ENCODE measurements around the gene SCN5A.

Gene SCN5A

GRCh38 chr3:38618343-38618742 lies 31.1 kb downstream of the SCN5A start:
- Histone ChIP-seq H3K9me3 (ENCODE audit: low read length) (no peaks in the 10 kb centered on the region), H3K36me3 (ENCODE audit: insufficient read depth, low read length) (no peaks in the 10 kb centered on the region), H3K27me3 (ENCODE audit: control insufficient read depth in 1 of 2, insufficient read depth in 2 of 2, low read length in 2 of 2) (no peaks in the 10 kb centered on the region), H3K4me1 (ENCODE audit: insufficient read depth, low read length) (no peaks in the 10 kb centered on the region), H3K27ac (ENCODE audit: low read depth, low read length) (no peak overlapping the region), H3K4me3 (ENCODE audit: low read depth in 1 of 2, low read length in 2 of 2) (no peak overlapping the region), H3K9ac (ENCODE audit: low read length) (no peak overlapping the region)

GRCh38 chr3:38617586-38617985 lies 31.9 kb downstream of the SCN5A start:
- H3K27ac ChIP-seq (ENCODE audit: low read depth, low read length) = no peak overlapping the region
- no peaks in the 10 kb centered on the region for H3K9me3 ChIP-seq (ENCODE audit: low read length)
- no peaks in the 10 kb centered on the region for H3K36me3 ChIP-seq (ENCODE audit: insufficient read depth, low read length)
- no peaks in the 10 kb centered on the region for H3K4me1 ChIP-seq (ENCODE audit: insufficient read depth, low read length)
- no peak overlapping the region for H3K4me3 ChIP-seq (ENCODE audit: low read depth in 1 of 2, low read length in 2 of 2)
- H3K9ac ChIP-seq (ENCODE audit: low read length) = no peak overlapping the region
- H3K27me3 ChIP-seq (ENCODE audit: control insufficient read depth in 1 of 2, insufficient read depth in 2 of 2, low read length in 2 of 2) = no peaks in the 10 kb centered on the region

GRCh38 chr3:38617137-38617536 lies 32.4 kb downstream of the SCN5A start:
- Histone ChIP-seq H3K4me1 (ENCODE audit: insufficient read depth, low read length) (no peaks in the 10 kb centered on the region), H3K9ac (ENCODE audit: low read length) (no peak overlapping the region), H3K27ac (ENCODE audit: low read depth, low read length) (no peak overlapping the region), H3K27me3 (ENCODE audit: control insufficient read depth in 1 of 2, insufficient read depth in 2 of 2, low read length in 2 of 2) (no peaks in the 10 kb centered on the region), H3K4me3 (ENCODE audit: low read depth in 1 of 2, low read length in 2 of 2) (no peak overlapping the region), H3K9me3 (ENCODE audit: low read length) (no peaks in the 10 kb centered on the region), H3K36me3 (ENCODE audit: insufficient read depth, low read length) (no peaks in the 10 kb centered on the region)

GRCh38 chr3:38616658-38617057 lies 32.8 kb downstream of the SCN5A start:
- no peaks in the 10 kb centered on the region for H3K36me3 ChIP-seq (ENCODE audit: insufficient read depth, low read length)
- no peaks in the 10 kb centered on the region for H3K9me3 ChIP-seq (ENCODE audit: low read length)
- no peak overlapping the region for H3K27ac ChIP-seq (ENCODE audit: low read depth, low read length)
- no peak overlapping the region for H3K4me3 ChIP-seq (ENCODE audit: low read depth in 1 of 2, low read length in 2 of 2)
- H3K4me1 ChIP-seq (ENCODE audit: insufficient read depth, low read length) = no peaks in the 10 kb centered on the region
- no peaks in the 10 kb centered on the region for H3K27me3 ChIP-seq (ENCODE audit: control insufficient read depth in 1 of 2, insufficient read depth in 2 of 2, low read length in 2 of 2)
- no peak overlapping the region for H3K9ac ChIP-seq (ENCODE audit: low read length)

- no peak overlapping the region for H3K27ac ChIP-seq (ENCODE audit: low read depth, low read length)
Measured at GRCh38 chr3:38616111-38616510, 33.4 kb downstream of the SCN5A start.

GRCh38 chr3:38614651-38615352 lies 34.7 kb downstream of the SCN5A start:
- no peak overlapping the region for H3K4me3 ChIP-seq (ENCODE audit: low read depth in 1 of 2, low read length in 2 of 2)
- H3K27ac ChIP-seq (ENCODE audit: low read depth, low read length) = no peak overlapping the region
- no peaks in the 10 kb centered on the region for H3K9me3 ChIP-seq (ENCODE audit: low read length)
- no peaks in the 10 kb centered on the region for H3K36me3 ChIP-seq (ENCODE audit: insufficient read depth, low read length)
- H3K27me3 ChIP-seq (ENCODE audit: control insufficient read depth in 1 of 2, insufficient read depth in 2 of 2, low read length in 2 of 2) = no peaks in the 10 kb centered on the region
- no peaks in the 10 kb centered on the region for H3K4me1 ChIP-seq (ENCODE audit: insufficient read depth, low read length)
- H3K9ac ChIP-seq (ENCODE audit: low read length) = no peak overlapping the region

More at GRCh38 chr3:38616111-38616510, 33.4 kb downstream of the SCN5A start:
- no peak overlapping the region for H3K9ac ChIP-seq (ENCODE audit: low read length)
- no peaks in the 10 kb centered on the region for H3K4me1 ChIP-seq (ENCODE audit: insufficient read depth, low read length)
- H3K9me3 ChIP-seq (ENCODE audit: low read length) = no peaks in the 10 kb centered on the region
- no peaks in the 10 kb centered on the region for H3K36me3 ChIP-seq (ENCODE audit: insufficient read depth, low read length)
- no peaks in the 10 kb centered on the region for H3K27me3 ChIP-seq (ENCODE audit: control insufficient read depth in 1 of 2, insufficient read depth in 2 of 2, low read length in 2 of 2)
- H3K4me3 ChIP-seq (ENCODE audit: low read depth in 1 of 2, low read length in 2 of 2) = no peak overlapping the region

GRCh38 chr3:38614091-38614490 lies 35.4 kb downstream of the SCN5A start:
- Histone ChIP-seq H3K36me3 (ENCODE audit: insufficient read depth, low read length) (no peaks in the 10 kb centered on the region), H3K9me3 (ENCODE audit: low read length) (no peaks in the 10 kb centered on the region), H3K4me3 (ENCODE audit: low read depth in 1 of 2, low read length in 2 of 2) (no peak overlapping the region), H3K27me3 (ENCODE audit: control insufficient read depth in 1 of 2, insufficient read depth in 2 of 2, low read length in 2 of 2) (no peaks in the 10 kb centered on the region), H3K9ac (ENCODE audit: low read length) (no peak overlapping the region), H3K4me1 (ENCODE audit: insufficient read depth, low read length) (no peaks in the 10 kb centered on the region), H3K27ac (ENCODE audit: low read depth, low read length) (no peak overlapping the region)

- Histone ChIP-seq H3K4me1 (ENCODE audit: insufficient read depth, low read length) (no peaks in the 10 kb centered on the region), H3K4me3 (ENCODE audit: low read depth in 1 of 2, low read length in 2 of 2) (no peak overlapping the region), H3K27me3 (ENCODE audit: control insufficient read depth in 1 of 2, insufficient read depth in 2 of 2, low read length in 2 of 2) (no peaks in the 10 kb centered on the region), H3K9ac (ENCODE audit: low read length) (no peak overlapping the region), H3K27ac (ENCODE audit: low read depth, low read length) (no peak overlapping the region), H3K36me3 (ENCODE audit: insufficient read depth, low read length) (no peaks in the 10 kb centered on the region), H3K9me3 (ENCODE audit: low read length) (no peaks in the 10 kb centered on the region)
Measured at GRCh38 chr3:38613426-38613825, 36.1 kb downstream of the SCN5A start.

GRCh38 chr3:38611866-38612265 lies 37.6 kb downstream of the SCN5A start:
- no peak overlapping the region for H3K27ac ChIP-seq (ENCODE audit: low read depth, low read length)
- no peak overlapping the region for H3K9ac ChIP-seq (ENCODE audit: low read length)
- H3K9me3 ChIP-seq (ENCODE audit: low read length) = no peaks in the 10 kb centered on the region
- no peak overlapping the region for H3K4me3 ChIP-seq (ENCODE audit: low read depth in 1 of 2, low read length in 2 of 2)
- H3K36me3 ChIP-seq (ENCODE audit: insufficient read depth, low read length) = no peaks in the 10 kb centered on the region
- no peaks in the 10 kb centered on the region for H3K27me3 ChIP-seq (ENCODE audit: control insufficient read depth in 1 of 2, insufficient read depth in 2 of 2, low read length in 2 of 2)
- no peaks in the 10 kb centered on the region for H3K4me1 ChIP-seq (ENCODE audit: insufficient read depth, low read length)

- no peaks in the 10 kb centered on the region for H3K36me3 ChIP-seq (ENCODE audit: insufficient read depth, low read length)
- no peak overlapping the region for H3K27ac ChIP-seq (ENCODE audit: low read depth, low read length)
- no peaks in the 10 kb centered on the region for H3K27me3 ChIP-seq (ENCODE audit: control insufficient read depth in 1 of 2, insufficient read depth in 2 of 2, low read length in 2 of 2)
- no peak overlapping the region for H3K9ac ChIP-seq (ENCODE audit: low read length)
- H3K9me3 ChIP-seq (ENCODE audit: low read length) = no peaks in the 10 kb centered on the region
- H3K4me3 ChIP-seq (ENCODE audit: low read depth in 1 of 2, low read length in 2 of 2) = no peak overlapping the region
- H3K4me1 ChIP-seq (ENCODE audit: insufficient read depth, low read length) = no peaks in the 10 kb centered on the region
Measured at GRCh38 chr3:38610934-38611333, 38.6 kb downstream of the SCN5A start.

- no peak overlapping the region for H3K9ac ChIP-seq (ENCODE audit: low read length)
- H3K4me1 ChIP-seq (ENCODE audit: insufficient read depth, low read length) = no peaks in the 10 kb centered on the region
- no peaks in the 10 kb centered on the region for H3K36me3 ChIP-seq (ENCODE audit: insufficient read depth, low read length)
- no peaks in the 10 kb centered on the region for H3K27me3 ChIP-seq (ENCODE audit: control insufficient read depth in 1 of 2, insufficient read depth in 2 of 2, low read length in 2 of 2)
- no peak overlapping the region for H3K27ac ChIP-seq (ENCODE audit: low read depth, low read length)
- H3K9me3 ChIP-seq (ENCODE audit: low read length) = no peaks in the 10 kb centered on the region
- no peak overlapping the region for H3K4me3 ChIP-seq (ENCODE audit: low read depth in 1 of 2, low read length in 2 of 2)
Measured at GRCh38 chr3:38610436-38610835, 39.1 kb downstream of the SCN5A start.

GRCh38 chr3:38609386-38610111 lies 39.9 kb downstream of the SCN5A start:
- Histone ChIP-seq H3K27me3 (ENCODE audit: control insufficient read depth in 1 of 2, insufficient read depth in 2 of 2, low read length in 2 of 2) (no peaks in the 10 kb centered on the region), H3K9ac (ENCODE audit: low read length) (no peak overlapping the region), H3K4me3 (ENCODE audit: low read depth in 1 of 2, low read length in 2 of 2) (no peak overlapping the region), H3K27ac (ENCODE audit: low read depth, low read length) (no peak overlapping the region), H3K9me3 (ENCODE audit: low read length) (no peaks in the 10 kb centered on the region), H3K36me3 (ENCODE audit: insufficient read depth, low read length) (no peaks in the 10 kb centered on the region), H3K4me1 (ENCODE audit: insufficient read depth, low read length) (no peaks in the 10 kb centered on the region)
